Midbrain (tissue), 1 donor: ENCODE results near the gene HPCA.

Experiments
- DNase-seq: peaks from one replicate; lab custom pipeline; 2025; lab: John Stamatoyannopoulos, UW

The HPCA gene

GRCh38 chr1:32886004-32886827, at the start of gene HPCA:
Gene HPCA (plus strand): TSS chr1:32886491. CDS start chr1:32888899, 2,408 bp downstream.
- peak; percentile 50 for DNase-seq

GRCh38 chr1:32848354-32849063, 37.8 kb upstream of the HPCA start:
- no peak for DNase-seq

- DNase-seq, result no peak
Observed at GRCh38 chr1:32855861-32856617, 30.3 kb upstream of the HPCA start.

GRCh38 chr1:32858136-32858535, 28.2 kb upstream of the HPCA start:
- DNase-seq, result no peak

GRCh38 chr1:32858791-32859190, 27.5 kb upstream of the HPCA start:
- no peak for DNase-seq

- DNase-seq, result no peak
Observed at GRCh38 chr1:32859915-32860314, 26.4 kb upstream of the HPCA start.

DNA sequence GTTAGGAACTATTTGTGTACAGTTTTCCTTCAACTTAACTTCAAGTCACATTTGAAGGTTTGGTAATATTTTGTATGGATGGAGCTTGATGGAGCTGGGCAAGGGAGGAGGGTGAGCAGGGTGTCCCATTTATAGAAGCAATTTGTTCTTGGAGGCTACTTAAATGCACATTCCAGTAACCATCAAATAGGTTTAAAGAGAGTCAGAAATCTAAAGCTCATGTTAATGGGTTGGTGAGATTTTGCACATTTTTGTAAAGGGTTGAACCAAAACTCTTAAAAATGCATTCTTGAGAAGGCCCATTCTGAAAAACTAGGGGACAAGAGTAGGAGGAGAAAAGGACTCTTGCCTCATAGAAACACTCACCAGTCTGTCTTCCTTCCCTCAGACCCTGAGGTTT, 25.7 kb upstream of the HPCA start:
- DNase-seq, result no peak

DNA sequence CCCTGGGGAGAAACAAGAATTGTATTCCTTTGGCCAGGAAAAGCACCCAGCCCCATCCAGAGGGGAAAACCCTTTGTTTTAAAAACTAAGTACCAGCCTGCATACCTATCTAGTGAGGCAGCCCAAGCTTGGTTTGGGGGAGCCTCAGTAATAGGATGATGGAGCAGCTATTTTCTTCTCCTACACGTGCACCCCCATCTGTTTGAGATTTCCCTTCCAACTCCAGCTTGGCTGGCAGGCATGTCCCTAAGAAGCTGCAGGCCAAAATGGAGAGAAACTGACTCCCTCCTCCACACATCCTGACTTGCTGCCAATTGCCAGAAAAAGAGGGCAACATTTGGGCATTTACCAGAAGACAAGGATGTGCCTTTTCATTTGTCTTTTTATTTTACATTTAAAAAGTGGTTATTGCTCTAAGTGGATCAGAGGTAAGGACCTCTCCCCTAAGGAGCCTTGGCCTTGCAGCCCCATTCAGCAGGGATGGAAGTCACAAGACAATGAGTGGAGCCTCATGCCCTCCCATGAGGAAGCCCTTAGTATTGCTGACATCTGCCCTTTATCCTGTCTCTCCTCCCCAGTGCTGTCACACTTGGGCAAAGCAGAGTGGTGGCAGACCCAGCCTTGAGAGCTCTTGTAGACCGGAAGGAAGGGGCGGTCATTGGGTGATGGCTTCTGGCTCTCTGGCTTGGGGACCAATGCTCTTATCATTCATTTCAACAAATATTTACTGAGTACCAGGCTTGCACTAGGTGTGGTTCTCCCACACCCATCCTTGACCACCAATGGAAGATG, 24.2 kb upstream of the HPCA start:
- peak; percentile 19 for DNase-seq

DNA sequence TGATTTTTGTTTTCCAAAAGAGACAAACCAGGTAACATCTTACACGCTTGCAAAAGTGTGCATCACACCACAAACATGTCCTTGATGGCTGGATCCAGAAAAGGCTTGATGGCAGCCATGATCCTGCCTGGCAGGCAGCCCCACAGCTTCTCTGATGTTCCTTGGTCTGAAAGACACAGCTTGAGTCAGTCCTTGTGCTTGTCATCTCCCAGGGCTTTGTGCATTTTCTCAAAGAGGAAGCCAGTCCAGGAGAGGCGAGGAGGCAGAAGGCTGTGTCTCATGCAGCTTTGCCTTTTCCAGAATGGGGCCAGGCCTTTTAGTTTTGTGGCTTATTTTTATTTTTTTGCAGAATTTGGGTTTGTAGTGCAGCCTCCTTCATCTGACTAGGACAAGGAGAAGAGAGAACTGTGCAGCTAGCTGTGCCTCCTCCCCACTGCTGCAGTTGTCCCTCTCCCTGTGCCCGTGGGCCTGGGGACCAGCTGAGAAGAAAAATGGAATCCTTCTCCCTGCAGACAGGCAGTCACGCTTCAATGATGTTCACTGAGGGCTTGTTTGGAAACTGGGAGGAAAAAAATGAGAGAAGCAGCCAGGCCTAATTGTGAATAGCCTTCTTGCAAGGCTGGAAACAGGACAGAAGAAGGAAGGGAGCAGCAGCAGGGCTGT, 22.9 kb upstream of the HPCA start:
- no peak for DNase-seq

GRCh38 chr1:32863881-32864245, 22.4 kb upstream of the HPCA start:
- DNase-seq, result no peak

- no peak for DNase-seq
Observed at GRCh38 chr1:32864375-32865019, 21.8 kb upstream of the HPCA start.

DNA sequence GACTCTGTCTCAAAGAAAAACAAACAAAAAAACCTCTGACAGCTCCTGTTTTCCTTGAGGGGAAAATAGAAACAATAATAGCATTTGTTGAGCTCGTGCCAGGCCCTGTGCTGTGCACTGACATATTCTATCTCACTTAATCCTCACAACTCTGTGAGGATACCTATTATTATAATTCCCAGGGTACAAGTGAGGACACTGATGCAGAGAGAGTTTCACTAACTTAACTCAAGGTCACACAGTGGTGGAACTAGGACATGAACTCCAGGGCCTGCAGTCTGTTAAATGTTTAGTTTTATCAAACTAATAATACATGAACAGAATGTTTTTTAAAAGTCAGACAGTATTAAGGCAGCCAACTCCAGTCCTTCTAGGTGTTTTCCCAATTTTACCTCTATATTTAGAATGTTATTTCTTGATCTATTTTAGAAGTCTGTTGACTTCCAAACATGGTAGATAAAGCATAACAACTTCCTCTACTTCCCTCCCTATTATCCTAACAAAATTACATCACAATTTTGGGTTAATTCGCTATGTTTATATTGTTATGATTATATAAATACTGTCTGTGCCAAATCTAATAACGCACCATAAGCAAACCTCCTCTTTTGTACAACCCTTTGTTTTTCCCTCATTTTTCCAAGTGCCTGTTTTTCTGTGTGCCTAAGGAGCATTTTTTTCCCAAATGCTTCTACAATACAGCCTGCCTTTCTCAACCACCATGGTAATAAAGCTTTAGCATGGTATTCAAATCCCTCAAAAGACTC, 20.5 kb upstream of the HPCA start:
- DNase-seq, result no peak

DNA sequence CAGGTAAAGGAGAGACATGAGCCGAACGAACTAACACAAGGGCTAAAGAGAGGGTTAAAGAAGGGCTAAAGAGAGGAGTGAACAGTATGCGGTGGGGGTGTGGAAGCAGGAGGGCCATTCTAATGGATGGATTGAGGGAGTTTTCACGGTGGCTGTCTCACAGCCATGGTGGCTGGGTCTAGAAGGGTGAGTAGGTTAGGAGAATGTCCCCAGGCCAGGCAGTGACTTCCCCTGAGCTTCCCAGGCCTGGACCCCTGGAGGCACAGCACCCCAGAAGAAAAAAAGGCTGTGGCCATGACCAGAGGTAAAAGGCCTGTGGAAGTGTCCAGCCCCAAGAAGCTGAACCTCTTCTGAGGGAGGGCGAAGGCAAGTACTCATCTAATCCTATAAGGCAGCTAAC, 19.1 kb upstream of the HPCA start:
- DNase-seq, result no peak

- DNase-seq, result no peak
Observed at GRCh38 chr1:32867671-32868070, 18.6 kb upstream of the HPCA start.

DNA sequence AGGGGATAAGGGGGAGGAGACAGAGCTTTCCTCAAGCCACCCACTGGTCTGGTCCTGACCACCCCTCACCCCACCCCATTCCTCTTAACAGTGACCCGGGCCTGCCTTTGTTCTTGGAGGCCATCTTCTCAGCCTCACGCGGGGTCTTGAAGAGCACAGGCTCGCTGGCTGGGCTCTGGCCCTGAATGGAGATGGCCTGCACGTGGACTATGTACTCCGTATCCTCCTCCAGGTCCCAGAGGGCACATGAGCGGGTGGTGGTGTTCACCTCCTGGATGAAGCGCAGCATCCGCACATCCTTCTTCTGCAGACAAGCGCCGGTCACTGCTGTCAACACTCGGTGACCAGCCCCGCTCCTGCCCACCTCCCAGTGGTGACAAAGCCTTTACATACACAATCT, 18.2 kb upstream of the HPCA start:
- DNase-seq, result no peak

- DNase-seq, result no peak
Observed at GRCh38 chr1:32868806-32869455, 17.4 kb upstream of the HPCA start.

DNA sequence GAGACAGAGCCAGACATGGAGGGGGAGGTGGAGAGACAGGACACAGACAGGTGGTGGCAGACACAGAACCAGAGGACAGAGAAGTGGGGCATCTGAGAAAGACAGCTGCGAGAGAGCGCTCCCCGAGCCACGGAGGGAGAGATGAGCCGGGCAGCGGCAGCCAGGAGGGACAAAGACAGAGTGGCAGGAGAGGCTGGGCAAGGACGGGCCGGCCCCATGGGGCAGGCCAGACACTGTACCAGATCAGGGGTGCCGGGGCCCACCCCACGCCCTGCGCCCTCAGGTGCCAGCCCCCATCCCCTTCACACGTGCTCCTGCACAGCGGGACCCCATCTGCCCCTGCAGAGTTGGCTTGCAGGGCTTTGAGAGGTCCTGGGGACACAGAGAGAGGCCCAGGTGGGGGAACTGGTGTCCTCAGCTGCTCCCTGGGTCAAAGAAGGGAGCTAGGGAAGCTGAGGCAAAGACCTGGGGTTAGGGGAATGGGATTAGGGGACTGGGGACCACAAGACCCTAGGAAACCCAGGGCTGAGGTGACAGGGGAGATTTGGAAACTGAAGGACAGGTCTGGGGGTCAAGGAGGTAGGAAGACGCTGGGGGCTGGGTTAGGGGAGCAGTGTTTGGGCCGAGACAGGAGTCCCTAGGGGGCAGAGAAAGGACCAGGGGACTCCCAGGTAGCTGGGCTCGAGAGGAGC, 16.2 kb upstream of the HPCA start:
- DNase-seq, result no peak

DNA sequence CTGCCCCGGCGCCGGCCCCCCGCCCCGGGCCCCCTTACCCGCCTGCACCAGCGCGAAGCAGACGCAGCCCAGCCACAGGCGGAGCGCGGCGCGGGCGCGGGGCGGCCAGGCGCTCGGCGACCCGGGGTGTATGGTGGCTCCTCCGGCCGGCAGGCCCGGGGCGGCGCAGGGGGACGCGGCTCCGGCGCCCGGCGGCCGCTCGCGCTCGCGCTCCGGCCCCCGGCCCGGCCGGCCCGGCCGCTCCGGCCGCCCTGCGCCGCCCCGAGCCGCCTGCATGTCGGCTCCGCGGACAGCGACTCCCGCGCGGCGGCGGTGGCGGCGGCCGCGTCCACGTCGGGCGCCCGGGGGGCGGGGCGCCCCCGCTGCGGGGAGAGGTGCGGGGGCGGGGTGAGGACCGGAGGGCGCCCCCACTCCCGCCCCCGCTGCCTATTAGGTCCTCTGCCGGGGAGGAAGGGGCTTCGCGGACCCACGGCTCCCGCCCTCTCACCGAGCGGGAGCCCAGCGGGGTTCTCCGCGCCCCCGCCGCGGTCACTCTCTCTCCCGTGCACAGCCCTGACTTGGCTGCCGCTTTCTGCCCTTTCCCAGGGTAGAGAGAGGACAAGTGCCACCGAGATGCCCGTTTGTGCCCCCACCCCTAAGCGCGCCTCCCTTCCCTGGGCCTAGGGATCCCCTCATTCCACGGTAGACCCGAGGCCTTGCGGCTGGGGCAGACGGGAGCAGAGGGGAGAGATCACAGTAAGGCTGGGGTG, 15.5 kb upstream of the HPCA start, which contains the start of gene FNDC5:
FNDC5 (minus strand) TSS at position 298 of the 749 bp plus-strand sequence.
- no peak for DNase-seq
